Stimulated activated CD8-positive, alpha-beta memory T cell treated with anti-CD3 and anti-CD28 coated beads, Interleukin-2, amount 100 ng/mL, for 48 hours (primary cell): ENCODE data around the gene ADAMTSL1.

Experiments
- DNase-seq, 2 donors: peaks; one replicate each; pipeline ENCODE4 v3.0.0-alpha.2; 2020; ENCODE audit warnings: low read depth in 2 of 2

ADAMTSL1 gene

DNA sequence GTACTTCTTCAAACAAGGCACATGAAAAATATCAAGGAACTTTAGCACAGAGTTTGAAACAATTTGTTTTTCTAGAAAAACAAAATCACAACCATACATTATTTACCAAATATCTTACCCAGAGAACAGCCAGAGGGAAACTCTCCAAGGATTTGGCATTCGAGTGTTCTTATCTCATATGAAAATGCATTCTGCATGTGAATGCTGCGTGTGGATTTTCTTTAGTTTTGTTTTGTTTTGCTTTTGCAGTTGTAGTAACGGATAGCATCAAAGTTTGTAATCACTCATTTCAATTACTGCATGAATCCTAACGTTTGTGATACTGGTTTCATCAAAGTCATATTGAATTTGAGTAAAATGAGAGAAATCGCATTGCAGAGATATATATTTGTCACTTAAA lies 28.0 kb downstream of the ADAMTSL1 start:
- DNase-seq, result no peak

DNA sequence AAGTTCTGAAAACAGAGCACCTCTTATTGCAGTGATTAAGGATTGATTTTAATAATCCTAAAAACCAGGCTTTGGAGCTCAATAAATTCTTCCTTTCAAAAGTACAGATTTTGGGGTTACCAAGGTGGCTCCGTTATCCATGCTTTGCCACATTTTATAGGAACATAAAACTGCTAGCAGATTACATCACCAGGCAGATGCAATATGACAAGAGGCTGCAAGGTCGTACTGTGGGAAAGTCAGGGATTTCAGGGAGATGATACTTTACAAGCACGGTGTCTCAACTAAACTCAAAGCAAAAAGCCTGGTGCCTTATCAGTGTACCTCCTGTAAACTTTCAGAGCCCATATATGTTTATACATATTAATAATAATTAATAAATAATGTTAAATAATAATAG lies 28.6 kb downstream of the ADAMTSL1 start:
- no peak for DNase-seq

DNA sequence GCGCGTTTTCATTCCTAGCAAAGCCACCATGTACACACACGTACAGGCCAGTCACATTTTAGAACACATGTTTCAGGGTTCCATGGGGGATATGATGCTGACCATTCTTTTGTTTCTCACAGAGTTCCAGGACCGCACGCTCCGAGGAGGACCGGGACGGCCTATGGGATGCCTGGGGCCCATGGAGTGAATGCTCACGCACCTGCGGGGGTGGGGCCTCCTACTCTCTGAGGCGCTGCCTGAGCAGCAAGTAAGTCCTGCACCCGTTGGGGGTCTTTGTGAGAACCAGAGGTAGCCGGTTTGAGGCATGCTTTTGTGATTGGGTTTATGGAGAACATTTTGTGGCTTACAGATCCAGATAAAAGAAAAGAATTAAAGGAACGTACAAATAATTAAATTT lies 30.8 kb downstream of the ADAMTSL1 start:
- no peak for DNase-seq

DNA sequence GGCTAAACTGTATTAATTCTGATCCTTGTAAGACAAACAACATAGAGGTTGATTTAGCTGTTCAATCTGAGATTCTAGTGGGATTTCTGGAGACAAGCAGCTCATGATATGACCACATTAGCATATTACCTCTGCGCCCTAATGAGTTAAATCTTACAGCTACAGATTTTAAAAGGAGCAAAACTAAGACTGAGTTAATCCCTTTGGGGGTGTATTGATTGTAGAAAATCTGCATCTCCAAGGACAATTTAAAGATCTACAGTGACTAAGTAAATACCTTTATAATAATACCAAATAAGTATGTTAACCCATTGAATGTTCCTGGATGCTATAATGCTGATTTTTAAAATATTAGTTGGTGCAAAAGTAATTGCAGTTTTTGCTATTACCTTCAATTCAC lies 33.2 kb downstream of the ADAMTSL1 start:
- no peak for DNase-seq

DNA sequence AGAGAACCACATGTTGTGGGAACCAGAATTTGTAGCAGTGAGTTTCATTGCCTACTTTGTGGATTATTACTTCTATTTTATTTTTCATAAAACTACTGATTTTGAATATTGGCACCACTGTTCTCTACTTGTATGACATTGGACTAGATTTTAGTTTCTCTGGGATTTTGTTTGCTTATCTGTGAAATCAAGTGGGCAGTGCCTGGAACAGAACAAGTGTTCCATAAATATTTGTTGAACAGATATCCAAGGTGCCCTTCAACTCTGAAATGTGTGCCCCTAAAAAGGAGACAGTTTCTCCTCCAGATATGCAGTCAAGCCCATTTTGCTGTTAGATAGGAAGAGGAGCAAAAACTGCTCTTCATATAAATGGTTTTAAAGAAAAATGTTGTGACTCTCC lies 42.6 kb downstream of the ADAMTSL1 start:
- no peak for DNase-seq

DNA sequence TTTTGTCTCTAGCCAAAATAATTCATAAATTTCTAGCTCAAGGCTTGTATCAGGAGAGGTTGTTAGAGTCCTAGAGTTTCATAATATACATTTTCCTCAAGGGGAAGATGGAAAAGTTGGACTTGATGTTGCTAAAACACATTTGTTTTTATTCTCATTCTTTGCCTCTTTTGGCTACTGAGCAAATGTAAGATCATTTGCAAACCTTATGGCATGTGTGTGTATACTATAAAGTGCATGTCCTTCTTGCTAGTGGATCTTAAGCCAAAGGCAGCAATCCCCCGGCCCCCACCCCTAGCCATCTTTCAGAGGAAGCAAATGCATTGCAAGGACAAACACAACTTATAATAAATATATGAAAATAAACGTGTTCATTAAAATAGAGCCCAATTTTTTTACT lies 43.0 kb downstream of the ADAMTSL1 start:
- no peak for DNase-seq

DNA sequence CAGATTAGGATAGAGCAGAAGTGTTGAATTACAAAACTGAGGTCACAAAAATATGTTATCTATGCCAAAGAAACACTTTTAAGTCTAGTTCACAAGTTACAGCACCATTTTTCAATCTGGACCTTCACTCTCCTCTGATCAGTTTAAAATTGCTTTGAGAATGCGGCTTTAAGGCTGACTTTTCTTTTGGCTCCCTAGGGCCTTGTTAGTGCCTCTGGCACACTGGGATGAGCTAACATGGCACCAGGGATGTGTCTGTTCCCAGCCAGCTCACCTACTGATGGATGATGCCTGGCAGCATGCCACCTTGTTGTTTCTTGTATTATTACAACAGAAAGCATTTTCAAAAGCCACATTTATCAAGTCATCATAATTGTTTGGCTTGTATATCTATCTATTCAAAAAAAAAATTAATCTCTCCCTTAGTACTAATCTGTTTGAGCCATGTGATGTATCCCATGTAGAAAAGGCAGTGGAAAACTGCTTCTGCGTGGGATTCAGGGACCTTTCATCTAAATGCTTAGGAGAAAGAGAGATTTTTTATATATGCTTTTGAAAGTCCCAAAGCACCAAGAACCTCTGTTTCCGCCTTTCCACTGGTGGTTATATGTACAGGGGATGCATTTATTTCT lies 46.6 kb downstream of the ADAMTSL1 start:
- no peak for DNase-seq

DNA sequence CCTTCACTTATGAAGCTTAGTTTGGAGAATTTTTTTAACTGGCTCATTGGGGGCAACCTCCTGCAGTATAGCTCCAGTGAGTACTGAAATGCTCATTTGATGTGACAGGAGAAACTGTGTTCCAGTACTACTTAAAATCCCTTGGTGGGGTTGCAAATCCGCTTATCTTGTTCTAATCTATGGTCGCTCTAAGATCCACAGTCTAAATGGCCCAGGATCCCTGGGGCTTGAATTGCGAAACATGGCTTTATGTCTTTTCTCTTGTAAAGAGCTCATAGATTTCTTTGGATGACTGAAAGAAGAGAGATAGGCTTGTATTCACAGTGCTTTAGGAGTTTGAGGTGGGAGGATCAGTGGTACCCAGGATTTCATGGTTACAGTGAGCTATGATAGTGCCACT lies 52.7 kb downstream of the ADAMTSL1 start:
- no peak for DNase-seq

DNA sequence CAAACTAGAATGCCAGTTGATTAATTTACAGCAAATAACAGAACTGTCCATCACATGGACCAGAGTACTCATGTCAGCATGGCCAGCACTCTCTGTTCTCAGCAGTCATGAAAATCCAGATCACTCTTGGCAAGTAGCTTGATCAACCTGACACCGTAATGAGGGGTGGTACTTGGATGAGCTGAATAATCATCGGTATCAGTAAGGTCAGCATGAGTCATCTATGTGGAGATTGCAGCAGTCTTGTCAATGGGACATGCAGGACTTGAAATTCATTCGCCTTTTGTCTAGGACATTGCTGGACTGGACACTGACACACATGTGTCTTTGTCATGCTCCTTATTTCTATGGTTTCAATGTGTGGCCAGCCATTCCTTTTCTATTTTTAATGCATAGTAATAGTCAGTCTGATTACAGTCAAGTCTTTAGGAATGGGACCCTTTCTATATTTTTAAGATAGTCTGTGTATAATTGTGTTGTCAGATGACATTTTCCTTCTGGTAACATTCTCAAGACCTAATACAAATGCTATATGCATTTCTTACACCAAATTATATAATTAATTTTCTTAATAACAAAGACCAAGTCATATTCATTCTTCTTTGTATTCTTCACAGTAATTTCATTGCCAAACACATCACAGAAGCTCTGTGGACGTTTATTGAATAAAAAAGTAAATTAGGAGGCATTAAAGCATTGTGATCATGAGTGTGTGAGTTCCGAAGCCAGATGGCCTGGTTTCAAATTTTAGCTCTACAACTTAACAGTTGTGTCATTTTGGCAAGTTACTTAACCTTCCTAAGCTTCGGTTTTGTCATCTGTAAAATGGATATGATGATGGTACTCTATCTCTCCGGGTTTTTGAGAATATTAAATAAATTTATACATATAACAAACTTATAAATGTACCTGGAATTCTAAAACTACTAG lies 57.4 kb downstream of the ADAMTSL1 start:
- DNase-seq, result no peak

DNA sequence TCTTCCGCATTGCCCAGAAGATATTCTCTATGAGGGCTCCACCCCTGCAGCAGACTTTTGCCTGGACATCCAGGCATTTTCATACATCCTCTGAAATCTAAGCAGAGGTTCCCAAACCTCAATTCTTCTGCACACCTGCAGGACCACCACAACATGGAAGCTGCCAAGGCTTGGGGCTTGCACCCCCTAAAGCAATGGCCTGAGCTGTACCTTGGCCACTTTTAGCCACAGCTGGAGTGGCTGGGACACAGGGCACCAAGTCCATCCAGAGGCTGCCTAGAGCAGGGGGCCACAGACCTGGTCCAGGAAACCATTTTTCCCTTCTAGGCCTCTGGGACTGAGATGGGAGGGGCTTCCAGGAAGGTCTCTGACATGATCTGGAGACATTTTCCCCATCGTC lies 60.7 kb downstream of the ADAMTSL1 start:
- DNase-seq, result no peak

DNA sequence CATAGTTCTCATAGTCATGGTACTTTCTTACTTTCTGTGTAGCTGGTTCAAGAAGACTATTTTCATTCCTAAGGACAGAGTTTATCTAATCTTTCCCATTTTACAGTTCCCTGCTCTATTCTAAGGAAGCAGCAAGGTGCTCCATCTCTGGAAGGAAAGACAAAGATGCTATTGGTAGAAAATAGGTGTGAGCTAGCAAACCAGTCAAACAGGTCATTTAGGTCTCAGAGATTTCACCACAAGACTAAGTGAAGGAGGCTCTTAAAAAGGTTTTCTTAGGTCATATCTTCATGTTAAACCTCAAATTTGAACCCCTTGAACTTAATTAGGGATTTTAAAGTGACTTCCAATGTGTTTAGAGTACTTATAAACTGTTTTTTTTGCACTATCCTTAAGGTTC lies 62.6 kb downstream of the ADAMTSL1 start:
- no peak for DNase-seq

DNA sequence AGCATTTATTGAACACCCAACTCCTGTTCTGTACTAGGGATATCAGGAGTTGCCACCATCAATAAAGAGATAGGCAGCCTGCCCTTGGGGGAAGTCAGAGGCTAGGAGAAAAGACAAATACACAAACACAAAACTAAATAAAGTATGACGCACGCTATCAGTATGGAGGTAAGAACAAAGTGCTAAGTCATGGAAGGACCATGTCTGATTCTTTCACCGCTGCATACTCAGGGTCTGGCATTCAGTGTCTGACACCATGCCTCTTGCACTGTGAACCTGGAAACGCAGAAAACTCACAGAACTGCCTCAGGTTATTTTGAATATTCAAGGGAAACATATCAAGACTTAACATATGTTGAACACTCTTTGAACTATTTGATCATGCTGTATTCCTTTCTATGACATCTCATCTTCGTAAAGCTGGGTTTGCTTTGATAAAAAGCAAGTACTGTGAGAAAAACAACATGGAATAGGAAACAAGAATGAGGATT lies 65.3 kb downstream of the ADAMTSL1 start:
- DNase-seq, result no peak

DNA sequence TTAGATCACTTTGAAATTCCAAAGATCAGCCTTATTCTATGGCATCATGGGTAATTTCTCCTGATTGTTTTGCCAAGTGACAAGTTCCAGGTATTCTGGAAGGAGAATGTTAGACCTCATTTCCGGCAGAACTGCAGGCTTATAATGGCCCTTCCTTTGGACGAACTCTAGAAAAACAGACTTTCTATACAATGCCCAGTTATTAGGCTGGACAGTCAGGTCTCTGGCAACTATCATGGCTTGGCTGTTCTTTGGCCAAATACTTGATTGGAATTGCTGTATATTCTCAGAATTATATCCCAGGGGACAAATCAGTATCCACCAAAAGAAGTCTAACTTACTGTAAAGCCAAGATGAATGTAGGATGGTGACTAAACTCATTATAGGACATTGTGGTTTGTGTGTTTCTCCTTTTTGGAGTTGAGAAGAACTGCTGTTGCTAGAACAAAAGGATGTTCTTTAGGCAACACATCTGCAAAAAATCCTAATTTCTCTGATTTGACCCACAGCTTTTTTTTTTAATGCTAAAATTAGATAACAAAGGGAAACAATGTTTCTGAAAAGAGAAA lies 69.0 kb downstream of the ADAMTSL1 start:
- no peak for DNase-seq

DNA sequence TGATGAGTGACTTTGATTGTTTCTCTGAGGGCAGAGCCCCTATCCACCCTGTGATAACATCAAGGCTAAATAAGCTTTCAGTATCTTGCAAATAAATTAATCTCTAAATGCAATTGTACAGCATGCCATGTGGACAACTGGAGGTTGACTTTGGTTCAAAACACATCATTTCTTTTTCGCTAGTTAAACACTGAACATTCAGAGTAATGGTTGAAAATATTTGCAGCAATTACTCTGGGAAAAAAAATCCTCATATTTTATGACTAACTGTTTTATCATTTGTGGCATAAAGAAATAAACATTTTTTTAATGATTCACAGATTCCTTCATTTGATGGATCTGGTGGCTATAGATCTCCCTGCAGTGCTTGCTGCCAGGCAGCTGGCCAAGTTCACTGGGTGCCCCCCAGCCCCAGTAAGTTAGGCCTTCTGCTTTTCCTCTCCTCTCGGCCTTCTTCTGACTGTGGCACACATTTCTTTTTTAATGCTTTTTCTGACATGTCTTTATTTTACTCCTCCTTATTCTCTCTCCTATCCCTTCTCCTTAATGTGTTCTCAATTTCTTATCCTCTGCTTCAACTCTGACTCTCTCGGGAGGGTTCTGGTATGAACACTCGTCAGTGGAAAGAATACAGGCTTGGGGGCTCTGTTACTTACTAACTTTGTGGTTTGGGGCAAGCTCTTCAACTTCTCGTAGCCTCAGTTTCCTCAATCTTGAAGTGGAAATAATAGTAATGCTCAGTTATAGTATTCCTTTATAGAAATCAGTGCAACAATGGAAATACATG lies 69.6 kb downstream of the ADAMTSL1 start:
- no peak for DNase-seq

DNA sequence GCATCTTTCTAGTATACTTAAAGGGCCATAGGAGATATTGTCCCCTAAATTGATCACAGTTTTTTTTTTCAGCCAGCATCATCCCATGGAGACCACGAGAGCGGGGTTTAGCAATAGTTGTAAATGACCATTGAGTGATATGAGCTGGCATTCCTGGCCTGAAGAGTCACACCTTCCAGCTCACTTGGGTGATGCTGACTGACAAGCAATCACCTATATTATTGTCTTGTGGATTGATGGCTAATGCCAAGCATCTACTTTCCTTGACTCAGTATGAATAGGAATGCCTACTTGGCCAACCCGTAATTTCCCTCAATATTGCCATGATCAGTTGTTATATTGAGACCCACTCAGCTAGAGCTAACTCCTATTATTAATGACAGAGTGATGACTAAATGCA lies 70.5 kb downstream of the ADAMTSL1 start:
- no peak for DNase-seq

DNA sequence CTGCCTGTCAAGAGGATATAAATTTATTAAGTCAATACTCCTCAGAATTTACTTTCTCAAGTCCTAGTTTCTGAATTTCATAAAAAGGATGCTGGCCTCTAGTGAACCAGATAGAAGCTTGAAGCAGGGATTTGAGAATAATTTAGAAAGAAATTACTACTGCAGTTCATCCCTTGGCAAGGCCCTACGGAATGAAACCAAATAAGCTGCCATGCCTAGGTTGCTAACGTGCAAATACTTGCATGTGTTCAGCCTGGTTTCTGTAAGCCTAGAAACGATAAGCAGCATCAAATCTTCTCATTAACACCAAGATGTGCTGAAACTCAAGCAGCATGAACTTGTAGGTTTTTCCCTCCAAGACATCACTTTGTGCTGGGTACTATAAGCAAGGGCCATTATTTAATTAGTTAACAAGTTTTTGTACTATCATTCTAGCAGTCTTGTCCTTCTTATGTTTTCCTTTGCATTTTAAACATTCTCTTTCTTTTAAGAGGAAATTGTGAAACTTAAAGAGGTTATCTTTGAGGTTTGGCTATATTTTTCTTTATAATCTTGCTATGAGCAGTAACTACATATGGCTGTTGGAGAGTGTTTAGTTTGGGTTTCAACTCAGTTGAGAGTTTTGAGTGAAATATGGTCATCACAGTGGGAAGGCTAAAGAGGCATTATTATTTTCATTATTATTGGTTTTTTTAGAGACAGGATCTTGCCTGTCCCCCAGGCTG lies 71.8 kb downstream of the ADAMTSL1 start:
- DNase-seq, result no peak

DNA sequence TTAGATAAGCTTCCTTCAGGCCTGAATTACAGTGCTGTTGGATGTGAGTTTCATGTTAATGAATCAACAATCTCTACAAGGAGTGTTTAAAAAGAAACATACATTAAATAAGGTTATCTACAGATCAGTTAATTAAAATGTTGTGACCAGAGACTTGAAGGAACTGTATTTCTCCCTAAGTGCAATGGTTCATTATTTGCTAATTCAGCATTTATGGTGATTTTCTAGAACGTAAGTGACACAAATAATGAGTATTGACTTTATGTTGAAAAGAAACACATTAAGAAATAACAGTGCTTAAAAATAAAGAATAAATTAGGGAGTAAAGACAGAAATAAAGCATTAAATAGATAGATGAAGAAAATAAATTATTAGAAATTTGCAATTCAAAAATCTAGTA lies 74.5 kb downstream of the ADAMTSL1 start:
- DNase-seq, result no peak

DNA sequence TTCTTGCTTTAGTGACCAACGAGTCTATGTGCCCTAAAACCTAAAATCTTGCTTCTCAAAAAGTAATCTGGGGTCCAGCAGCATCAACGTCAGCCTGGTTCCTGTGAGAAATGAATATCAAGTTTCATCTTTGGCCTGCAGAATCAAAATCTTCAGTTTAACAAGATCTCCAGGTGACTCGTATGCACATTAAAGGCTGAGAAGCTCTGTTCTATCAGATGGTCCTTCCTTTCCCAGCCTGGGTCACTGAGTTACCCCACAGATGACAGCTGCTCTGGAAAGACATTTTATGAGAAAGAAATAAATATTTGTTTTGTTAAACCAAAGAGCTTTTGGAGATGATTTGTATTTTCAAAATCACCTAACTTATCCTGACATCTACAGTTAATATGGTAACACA lies 75.8 kb downstream of the ADAMTSL1 start:
- DNase-seq, result no peak

DNA sequence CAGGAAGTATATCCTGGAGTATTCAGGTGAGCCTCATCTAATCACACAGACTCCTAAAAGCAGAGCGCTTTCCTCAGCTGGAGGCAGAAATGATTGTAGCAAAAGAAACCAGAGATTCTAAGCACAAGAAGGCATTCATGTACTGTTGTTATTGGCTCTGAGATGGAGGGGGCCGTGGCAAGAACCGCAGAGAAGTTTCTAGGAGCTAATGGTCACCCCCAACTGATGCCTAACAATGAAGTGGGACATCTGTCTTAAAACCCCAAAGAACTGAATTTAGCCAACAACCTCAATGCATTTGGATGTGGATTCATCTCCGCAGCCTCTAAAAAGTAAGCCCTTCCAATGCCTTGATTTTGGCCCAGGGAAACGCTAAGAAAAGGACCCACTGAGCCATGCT lies 76.3 kb downstream of the ADAMTSL1 start:
- DNase-seq, result no peak

DNA sequence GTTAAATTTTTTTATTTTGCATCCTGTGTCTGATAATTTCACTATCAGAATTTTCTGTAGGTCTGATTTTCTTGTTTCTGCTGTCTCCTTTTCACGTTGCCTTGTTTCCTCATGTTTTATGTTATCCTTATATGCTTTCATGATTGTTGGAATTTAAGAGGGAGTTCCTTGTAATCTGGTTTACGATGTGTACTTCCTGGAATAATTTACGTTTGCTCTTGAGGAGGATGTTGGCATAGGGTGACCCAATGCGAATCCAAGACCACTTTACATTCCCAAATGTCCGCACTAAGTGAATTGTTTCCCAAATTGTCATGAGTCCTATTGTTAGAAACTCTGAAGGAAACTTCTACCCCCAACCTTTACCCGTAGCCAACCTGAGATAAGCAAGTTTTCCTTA lies 80.3 kb downstream of the ADAMTSL1 start:
- DNase-seq, result no peak

DNA sequence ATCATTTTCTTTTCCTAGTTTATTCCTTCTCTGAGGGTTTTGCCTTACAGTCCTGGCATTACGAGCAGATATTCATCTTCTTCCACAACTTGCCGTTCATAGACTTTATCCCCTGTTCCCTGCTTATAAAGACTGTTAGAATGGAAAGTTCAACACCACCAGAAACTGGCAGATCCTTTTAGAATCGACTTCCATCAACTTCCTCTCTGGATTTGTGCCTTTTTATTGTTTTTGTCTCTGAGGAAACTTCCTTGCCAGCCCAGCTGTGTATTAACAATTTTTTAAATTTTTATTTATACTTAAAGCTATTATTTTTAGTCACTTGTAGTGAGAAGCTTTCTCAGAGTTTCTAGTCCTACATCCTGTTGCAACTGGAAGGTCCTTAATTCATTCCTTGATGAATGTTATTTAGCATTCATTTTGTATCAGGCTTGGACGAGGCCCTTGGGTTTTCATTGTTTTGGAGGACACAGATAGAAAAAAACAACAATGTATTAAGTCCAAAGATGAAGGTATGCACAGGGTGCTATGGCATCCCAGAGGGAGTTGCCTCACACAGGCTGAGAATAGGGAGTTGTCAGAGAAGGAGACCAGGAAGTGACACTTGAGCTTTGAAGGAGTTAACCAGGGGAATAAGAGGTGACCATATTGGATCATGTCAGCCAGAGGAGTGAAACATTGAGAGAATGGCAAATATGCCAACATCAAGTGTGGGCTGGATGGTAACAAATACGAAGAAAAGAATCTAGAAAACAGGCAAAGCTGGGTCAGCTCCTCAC lies 81.3 kb downstream of the ADAMTSL1 start:
- no peak for DNase-seq
